Measurements from ENCODE around the gene TCN2. TPM values are rescaled to one million over a fixed set of nuclear protein-coding genes. Genes with fewer than 3 reads are reported as not detected.

Gene TCN2
- total and polyA plus RNA-seq, 9 of the 15 experiments (the other 6 are each of a cell fraction or from before 2014, with no cell fraction given), result 0.88 to 5.4 (median 1.7) TPM

DNA sequence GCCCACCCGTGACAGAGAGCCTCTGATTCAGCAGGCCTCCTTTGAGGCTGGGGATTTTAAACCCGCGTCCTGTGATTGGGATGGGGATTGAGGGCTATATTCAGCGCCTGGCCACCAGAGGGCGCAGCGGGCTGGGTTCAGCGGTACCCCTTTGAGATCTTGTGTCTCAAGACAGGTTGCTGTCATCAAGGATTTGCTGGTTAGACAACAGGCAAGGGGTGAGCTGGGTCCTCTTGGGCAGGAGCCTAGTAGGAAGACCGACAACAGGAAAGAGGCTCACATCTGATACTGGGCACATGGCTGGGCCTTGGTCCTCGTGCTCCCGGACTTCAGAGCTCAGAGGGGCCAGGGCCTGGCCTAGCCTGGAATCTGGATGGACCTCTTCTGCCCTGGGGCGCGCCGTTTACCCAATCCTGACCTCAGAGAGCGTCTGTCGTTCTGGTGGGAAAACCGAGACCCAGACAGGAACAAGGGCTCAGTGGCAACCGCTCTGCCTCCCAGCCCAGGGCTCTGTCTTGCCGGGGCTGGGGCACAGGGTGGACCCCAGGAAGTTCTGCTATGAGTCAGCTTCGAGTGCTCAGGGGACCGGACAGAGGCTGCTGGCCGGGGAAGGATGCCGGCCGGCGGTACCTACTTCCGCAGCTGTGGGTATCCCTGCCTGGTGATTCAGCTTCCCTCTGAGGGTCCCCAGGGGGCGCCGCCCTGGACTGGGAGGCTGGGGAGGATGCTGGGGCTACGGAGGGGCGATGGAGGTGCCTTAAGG lies 27.7 kb downstream of the TCN2 start (continued):
- TF ChIP-seq, protein P1, sequence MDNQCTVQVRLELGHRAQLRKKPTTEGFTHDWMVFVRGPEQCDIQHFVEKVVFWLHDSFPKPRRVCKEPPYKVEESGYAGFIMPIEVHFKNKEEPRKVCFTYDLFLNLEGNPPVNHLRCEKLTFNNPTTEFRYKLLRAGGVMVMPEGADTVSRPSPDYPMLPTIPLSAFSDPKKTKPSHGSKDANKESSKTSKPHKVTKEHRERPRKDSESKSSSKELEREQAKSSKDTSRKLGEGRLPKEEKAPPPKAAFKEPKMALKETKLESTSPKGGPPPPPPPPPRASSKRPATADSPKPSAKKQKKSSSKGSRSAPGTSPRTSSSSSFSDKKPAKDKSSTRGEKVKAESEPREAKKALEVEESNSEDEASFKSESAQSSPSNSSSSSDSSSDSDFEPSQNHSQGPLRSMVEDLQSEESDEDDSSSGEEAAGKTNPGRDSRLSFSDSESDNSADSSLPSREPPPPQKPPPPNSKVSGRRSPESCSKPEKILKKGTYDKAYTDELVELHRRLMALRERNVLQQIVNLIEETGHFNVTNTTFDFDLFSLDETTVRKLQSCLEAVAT (IDR thresholded peaks at IDR 0.05), result no peak
- TF ChIP-seq, protein P2, sequence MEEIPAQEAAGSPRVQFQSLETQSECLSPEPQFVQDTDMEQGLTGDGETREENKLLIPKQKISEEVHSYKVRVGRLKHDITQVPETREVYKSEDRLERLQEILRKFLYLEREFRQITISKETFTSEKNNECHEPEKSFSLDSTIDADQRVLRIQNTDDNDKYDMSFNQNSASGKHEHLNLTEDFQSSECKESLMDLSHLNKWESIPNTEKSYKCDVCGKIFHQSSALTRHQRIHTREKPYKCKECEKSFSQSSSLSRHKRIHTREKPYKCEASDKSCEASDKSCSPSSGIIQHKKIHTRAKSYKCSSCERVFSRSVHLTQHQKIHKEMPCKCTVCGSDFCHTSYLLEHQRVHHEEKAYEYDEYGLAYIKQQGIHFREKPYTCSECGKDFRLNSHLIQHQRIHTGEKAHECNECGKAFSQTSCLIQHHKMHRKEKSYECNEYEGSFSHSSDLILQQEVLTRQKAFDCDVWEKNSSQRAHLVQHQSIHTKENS (CRISPR knock-in tag; IDR thresholded peaks at IDR 0.05), result no peak
- TF ChIP-seq ZBTB17 (CRISPR knock-in tag; IDR thresholded peaks at IDR 0.05), result no peak
- TF ChIP-seq DIDO1 (tag; IDR thresholded peaks at IDR 0.05; ENCODE audit: low read depth), result no peak
- TF ChIP-seq SREBF1 (IDR thresholded peaks at IDR 0.05; ENCODE audit: borderline replicate concordance, low read depth, low read length), result no peak
- TF ChIP-seq, protein P3, sequence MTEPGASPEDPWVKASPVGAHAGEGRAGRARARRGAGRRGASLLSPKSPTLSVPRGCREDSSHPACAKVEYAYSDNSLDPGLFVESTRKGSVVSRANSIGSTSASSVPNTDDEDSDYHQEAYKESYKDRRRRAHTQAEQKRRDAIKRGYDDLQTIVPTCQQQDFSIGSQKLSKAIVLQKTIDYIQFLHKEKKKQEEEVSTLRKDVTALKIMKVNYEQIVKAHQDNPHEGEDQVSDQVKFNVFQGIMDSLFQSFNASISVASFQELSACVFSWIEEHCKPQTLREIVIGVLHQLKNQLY (CRISPR knock-in tag; conservative IDR thresholded peaks at IDR 0.05), result no peak
- TF ChIP-seq, protein P4, sequence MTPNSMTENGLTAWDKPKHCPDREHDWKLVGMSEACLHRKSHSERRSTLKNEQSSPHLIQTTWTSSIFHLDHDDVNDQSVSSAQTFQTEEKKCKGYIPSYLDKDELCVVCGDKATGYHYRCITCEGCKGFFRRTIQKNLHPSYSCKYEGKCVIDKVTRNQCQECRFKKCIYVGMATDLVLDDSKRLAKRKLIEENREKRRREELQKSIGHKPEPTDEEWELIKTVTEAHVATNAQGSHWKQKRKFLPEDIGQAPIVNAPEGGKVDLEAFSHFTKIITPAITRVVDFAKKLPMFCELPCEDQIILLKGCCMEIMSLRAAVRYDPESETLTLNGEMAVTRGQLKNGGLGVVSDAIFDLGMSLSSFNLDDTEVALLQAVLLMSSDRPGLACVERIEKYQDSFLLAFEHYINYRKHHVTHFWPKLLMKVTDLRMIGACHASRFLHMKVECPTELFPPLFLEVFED (CRISPR knock-in tag; conservative IDR thresholded peaks at IDR 0.05), result no peak
- TF ChIP-seq, protein P5, sequence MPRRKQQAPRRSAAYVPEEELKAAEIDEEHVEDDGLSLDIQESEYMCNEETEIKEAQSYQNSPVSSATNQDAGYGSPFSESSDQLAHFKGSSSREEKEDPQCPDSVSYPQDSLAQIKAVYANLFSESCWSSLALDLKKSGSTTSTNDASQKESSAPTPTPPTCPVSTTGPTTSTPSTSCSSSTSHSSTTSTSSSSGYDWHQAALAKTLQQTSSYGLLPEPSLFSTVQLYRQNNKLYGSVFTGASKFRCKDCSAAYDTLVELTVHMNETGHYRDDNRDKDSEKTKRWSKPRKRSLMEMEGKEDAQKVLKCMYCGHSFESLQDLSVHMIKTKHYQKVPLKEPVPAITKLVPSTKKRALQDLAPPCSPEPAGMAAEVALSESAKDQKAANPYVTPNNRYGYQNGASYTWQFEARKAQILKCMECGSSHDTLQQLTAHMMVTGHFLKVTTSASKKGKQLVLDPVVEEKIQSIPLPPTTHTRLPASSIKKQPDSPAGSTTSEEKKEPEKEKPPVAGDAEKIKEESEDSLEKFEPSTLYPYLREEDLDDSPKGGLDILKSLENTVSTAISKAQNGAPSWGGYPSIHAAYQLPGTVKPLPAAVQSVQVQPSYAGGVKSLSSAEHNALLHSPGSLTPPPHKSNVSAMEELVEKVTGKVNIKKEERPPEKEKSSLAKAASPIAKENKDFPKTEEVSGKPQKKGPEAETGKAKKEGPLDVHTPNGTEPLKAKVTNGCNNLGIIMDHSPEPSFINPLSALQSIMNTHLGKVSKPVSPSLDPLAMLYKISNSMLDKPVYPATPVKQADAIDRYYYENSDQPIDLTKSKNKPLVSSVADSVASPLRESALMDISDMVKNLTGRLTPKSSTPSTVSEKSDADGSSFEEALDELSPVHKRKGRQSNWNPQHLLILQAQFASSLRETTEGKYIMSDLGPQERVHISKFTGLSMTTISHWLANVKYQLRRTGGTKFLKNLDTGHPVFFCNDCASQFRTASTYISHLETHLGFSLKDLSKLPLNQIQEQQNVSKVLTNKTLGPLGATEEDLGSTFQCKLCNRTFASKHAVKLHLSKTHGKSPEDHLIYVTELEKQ (CRISPR knock-in tag; IDR thresholded peaks at IDR 0.05), result no peak
- TF ChIP-seq XRCC4 (IDR thresholded peaks at IDR 0.05; ENCODE audit: extremely low read depth, insufficient read depth, insufficient read length), result no peak
- no peak for TF ChIP-seq ZNF785 (CRISPR knock-in tag; IDR thresholded peaks at IDR 0.05)
- TF ChIP-seq CCAR2 (IDR thresholded peaks at IDR 0.05; ENCODE audit: low read depth, low read length), result no peak
- no peak for TF ChIP-seq ATF1 (CRISPR knock-in tag; IDR thresholded peaks at IDR 0.05)
- TF ChIP-seq ATF1 (tag; IDR thresholded peaks at IDR 0.05), result no peak
- TF ChIP-seq ZNF197 (CRISPR knock-in tag; IDR thresholded peaks at IDR 0.05; ENCODE audit: low read depth), result no peak
- TF ChIP-seq ZNF3 (CRISPR knock-in tag; IDR thresholded peaks at IDR 0.05), result no peak
- no peak for TF ChIP-seq PHB2 (IDR thresholded peaks at IDR 0.05; ENCODE audit: low read depth)
- no peak for TF ChIP-seq SIX5 (IDR thresholded peaks at IDR 0.05; ENCODE audit: borderline replicate concordance in 1 of 2, insufficient read depth in 1 of 2, low read depth in 1 of 2, low read length in 2 of 2)
- no peak for TF ChIP-seq EWSR1 (IDR thresholded peaks at IDR 0.05; ENCODE audit: borderline replicate concordance, low read depth, partially characterized antibody)

All from K562 (cell line).